HG03521 (cell line): ENCODE measurements around the gene PRSS50.

ENCODE experiments used
- ATAC-seq: cut with Tn5 transposase; IDR thresholded peaks from one replicate; pipeline ENCODE4 v1.9.1; 2021; ENCODE audit warnings: mild to moderate bottlenecking, moderate library complexity; ENCODE audit not compliant: unreplicated experiment

The PRSS50 gene

GRCh38 chr3:46671541-46672348 lies 45.9 kb downstream of the PRSS50 start:
- ATAC-seq, result no peak

- no peak for ATAC-seq
Measured at GRCh38 chr3:46670891-46671427, 46.7 kb downstream of the PRSS50 start.

DNA sequence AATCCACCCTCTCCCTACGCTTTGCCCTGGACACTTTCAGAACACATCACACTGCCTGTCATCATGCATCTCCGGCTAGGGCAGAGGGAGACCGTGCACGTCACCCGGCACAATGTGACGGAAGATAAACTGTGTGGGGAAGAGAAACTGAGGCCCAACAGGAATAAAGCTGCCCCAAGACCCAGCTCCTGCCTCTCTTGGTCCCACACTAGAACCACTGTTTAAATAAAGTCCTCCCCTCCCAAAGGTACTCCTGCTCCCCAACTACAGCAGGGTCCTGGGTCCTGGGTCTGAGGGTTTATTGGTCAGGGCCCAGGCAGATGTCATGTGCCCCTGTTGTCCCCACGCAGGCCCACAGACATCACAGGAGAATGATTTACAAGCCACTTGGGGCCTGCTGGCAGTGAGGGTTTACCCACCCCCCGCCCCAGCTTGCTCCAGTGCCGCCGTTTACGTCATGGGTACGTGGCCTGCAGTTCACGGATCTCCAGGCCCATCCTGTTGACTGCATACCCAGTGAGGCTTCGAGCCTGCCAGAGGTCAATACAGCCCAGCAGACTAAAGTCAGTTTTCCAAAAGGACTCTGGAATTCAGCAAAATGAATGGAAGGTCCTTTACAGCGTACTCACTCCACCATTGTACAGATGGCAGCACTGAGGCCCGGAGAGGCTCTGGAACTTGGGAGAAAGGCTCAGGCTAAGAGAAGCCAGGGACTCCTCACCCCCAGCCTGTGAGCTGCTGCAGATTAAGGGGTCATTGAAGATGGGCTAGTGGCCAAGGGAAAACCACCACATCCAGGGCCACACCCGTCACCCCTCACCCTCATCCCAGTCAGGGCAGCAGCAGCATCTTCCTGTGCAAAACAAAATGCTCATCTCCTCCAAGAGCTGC lies 47.4 kb downstream of the PRSS50 start:
- ATAC-seq, result no peak

- no peak for ATAC-seq
Measured at GRCh38 chr3:46669191-46669999, 48.3 kb downstream of the PRSS50 start.

DNA sequence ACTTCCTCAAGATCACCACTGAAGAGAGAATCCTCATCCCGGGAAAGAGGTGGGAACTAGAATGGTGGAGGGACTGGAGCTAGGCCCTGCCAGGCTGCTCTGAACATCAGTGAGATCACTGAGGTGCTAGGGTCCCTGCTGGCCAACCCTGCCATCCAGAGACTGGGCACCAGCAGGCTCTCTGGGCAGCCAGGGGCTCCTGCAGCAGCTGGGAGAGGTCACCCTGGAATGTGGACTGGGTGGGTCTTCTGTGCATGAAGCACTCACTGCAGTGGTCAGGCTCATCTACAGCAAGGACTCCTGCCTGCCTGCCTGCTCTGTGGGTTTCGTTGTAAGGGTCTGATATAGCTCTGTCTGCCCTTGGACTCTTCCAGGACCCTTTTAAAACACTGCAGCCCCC lies 49.1 kb downstream of the PRSS50 start:
- ATAC-seq, result no peak

DNA sequence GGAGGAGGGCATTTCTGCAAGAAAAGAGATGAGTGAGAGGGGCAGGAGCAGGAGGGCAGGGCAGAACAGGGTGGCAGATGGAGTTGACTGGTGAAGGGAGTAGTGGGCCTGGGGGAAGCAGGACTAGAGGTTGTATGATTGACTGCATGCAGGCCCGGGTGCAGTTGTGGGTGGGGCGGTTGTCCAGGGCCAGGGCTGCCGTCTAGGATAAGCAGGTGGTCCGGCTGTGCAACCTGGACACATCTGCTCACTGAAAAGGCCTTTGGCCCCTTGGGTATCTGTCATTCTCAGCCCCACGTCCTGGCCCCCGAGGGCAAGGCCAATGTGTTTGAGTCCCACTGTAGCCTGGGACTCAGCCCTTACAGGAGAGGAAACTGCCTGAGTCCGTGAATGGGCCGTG lies 49.6 kb downstream of the PRSS50 start:
- ATAC-seq, result no peak

DNA sequence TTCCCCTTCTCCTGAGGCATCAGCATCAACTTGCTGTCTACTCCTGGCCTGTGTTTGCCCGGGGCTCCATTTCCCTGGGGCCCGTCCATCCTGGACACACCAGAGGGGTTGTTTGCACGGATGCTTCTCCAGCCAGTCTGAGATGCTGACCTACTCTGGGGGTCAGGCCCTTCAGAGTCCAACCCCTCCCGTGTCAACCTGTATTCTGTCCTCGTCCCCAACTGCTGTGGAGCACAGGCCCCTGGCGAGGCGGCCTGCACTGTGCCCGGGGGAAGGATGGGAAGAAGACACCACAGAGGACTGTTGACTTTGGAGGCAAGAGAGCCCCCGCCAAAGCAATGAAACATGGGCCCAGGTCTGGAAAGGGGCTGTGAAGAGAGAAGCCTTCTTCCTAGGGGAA lies 50.0 kb downstream of the PRSS50 start:
- no peak for ATAC-seq

- ATAC-seq, result no peak
Measured at GRCh38 chr3:46667061-46667621, 50.5 kb downstream of the PRSS50 start.

GRCh38 chr3:46666453-46666845 lies 51.2 kb downstream of the PRSS50 start:
- no peak for ATAC-seq

- no peak for ATAC-seq
Measured at GRCh38 chr3:46665763-46666452, 51.8 kb downstream of the PRSS50 start.

DNA sequence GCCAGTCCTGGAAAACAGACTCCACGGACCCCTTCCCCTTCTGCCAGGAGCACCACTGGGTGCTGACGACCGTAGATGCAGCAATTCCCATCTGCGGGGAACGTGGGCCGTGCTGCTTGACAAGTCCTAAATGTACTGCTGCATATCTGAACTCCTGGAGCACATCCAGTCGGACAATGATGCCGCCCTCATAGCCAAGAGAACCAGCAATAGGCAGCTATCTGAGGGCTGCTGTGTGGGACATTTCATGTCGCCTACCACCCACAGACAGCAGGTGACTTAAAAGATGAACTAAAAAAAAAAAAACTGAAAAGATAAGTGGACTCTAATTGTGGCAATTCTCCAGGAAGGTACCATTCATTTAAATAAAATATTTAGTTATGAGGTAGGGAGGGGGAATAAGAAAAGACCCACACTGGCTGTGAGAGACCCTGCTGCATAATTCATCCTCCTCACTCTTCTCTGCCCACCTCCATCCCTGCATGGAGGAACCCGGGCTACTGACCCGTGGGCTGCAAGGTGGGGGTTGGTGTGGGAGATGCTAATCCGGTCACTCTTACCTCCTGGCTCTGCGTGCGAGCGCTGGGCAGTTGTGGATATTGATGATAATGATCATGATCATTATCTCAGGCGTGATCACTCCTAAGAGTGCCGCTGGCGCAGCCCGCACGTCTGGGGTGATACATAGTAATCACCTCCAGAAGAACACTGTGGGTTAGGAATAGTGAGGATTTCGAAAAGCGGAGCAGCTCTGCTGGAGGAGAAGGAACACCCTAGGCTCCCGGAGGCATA lies 52.5 kb downstream of the PRSS50 start:
- ATAC-seq, result no peak

DNA sequence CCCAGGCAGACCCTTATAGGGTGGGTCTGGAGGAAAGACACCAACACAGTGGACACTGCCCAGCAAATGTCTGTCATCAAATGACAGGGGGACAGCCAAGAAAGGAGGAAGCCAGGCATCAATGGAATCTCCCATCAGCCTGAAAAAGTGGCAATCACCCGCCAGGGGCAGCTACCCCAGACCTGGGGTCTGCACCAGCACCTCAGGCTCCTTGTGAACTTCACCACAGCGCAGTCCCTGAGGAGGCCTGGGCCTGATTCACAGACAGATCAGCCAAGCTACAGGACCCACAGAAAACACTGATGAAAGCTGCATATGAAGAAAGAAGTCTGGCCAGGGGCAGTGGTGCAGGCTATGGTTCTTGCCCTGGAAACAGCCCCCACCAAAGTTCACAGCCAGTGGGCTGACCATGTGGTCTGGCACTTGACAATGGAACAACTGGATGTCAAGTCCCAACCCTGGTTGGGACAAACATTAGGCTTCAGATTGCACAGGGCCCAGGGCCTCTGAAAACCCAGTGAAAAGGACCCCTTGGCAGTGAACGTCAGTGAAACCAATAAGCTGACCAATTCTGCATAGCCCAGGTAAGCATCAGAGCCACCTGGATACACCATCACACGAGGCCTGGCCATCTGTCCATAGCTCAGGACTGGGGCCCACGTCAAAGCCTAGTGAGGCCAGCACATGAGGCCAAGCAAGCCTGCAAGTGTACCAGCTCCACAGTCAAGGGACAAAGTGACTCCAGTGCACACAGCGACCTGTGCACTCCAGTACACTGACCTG lies 53.3 kb downstream of the PRSS50 start:
- ATAC-seq, result no peak

- no peak for ATAC-seq
Measured at GRCh38 chr3:46663591-46664135, 54.0 kb downstream of the PRSS50 start.

DNA sequence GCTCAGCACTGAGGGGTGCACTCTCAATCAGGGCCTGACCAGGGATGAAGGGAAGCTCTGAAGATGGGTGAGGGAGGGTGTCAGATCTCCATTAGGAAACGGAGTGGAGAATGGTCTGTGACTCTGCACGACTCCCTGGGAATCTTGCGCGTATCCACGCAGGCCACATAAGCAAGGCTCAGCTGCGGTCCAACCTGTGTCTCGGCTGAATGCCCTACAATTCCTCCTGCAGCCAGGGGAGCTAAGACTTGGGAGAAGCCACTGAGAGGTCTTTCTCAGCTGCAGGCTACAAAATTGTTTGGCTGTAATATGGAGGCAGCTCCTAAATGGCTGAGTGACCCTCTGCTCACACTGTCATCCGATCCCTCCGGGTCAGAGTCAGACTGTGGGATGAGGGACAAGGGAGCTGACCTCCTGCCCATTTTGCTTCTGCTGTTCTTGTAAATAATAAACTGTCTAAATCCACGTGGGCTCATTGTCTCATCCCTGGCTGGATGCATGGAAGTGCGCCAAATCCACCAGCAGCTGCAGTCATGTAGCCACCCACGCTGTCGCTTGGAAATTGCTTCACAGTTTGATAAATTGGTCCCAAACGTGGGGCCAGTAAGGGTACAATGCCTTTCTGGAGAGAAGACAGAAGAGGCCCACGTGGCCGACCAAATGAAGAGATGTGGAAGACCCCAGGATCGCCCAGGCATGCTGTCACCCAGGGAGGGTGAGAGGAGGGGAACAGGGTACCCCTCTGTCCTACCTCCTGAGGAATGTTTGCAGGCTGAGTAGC lies 54.7 kb downstream of the PRSS50 start:
- ATAC-seq, result no peak
